Stomach smooth muscle (tissue), 2 donors: ENCODE data around the gene PDLIM4.

Experiments used
- H3K27ac ChIP-seq: one replicate; pipeline ENCODE4 v1.7.0; 2013; ENCODE audit warnings: mild to moderate bottlenecking, low read length, inconsistent platforms
- H3K27me3 ChIP-seq, 2 donors: one replicate each; pipeline ENCODE4 v1.7.0; 2013; ENCODE audit warnings: low read length in 2 of 2; ENCODE audit not compliant: insufficient read depth in 2 of 2, control insufficient read depth in 1 of 2
- H3K36me3 ChIP-seq, 2 donors: one replicate each; pipeline ENCODE4 v1.7.0; 2013; ENCODE audit warnings: low read length in 2 of 2; ENCODE audit not compliant: control insufficient read depth in 2 of 2, insufficient read depth in 2 of 2
- H3K4me1 ChIP-seq: one replicate; pipeline ENCODE4 v1.7.0; 2013; ENCODE audit warnings: low read length; ENCODE audit not compliant: control insufficient read depth, insufficient read depth
- H3K4me3 ChIP-seq, 2 donors: one replicate each; pipeline ENCODE4 v1.7.0; 2013; ENCODE audit warnings: low read length in 2 of 2
- H3K9ac ChIP-seq, 2 donors: one replicate each; pipeline ENCODE4 v1.7.0; 2013; ENCODE audit warnings: low read length in 2 of 2, mild to moderate bottlenecking in 1 of 2
- H3K9me3 ChIP-seq, 2 donors: one replicate each; pipeline ENCODE4 v1.7.0; 2013; ENCODE audit warnings: low read length in 2 of 2; ENCODE audit not compliant: control insufficient read depth in 2 of 2
- donor health status: healthy.
- donor health status: Pancreatic carcinoma.

PDLIM4 gene, protein sequence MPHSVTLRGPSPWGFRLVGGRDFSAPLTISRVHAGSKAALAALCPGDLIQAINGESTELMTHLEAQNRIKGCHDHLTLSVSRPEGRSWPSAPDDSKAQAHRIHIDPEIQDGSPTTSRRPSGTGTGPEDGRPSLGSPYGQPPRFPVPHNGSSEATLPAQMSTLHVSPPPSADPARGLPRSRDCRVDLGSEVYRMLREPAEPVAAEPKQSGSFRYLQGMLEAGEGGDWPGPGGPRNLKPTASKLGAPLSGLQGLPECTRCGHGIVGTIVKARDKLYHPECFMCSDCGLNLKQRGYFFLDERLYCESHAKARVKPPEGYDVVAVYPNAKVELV

DNA sequence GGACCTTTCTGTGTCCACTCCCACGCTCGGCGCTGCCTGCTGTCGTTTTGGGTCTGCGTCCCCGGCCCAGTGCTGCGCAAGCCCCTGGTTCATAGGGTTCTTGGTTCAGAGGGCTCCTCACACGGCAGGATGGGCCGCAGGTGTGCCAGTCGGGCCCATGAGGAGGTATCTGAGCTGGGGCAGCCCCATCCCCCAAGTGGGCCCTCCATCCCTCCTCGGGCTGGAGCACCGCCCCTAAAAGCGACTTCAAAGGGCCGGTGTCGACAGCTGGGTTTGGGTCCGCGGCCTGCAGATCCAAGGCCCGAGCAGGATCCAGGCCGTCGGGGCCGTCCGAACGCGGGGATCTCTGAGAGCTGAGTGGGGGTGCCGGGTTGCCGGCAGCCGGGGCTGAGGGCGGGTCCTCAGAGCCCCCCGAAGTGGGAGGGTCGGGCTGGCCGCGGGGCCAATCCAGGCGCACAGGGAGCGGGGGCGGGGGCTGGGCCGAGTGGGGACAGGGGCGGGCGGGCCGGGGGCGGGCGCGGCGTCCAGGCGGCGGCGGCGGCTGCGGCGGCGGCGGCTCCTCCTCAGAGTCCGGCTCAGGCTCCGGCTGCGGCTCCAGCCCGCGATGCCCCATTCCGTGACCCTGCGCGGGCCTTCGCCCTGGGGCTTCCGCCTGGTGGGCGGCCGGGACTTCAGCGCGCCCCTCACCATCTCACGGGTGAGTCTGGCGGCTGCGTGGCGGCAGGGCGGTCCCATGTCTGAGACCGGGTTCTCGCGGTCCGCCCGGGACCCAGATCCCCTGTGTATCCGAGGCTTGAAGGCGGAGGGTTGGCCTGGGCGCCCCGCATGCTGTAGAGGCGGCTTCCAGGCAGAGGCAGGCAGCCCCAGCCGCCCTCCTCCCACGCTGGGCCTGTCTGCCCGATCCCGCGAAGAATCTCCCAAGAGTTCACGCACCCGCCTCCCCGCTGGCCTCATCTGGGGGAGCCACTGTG, at the start of gene PDLIM4:
Gene PDLIM4 (plus strand): TSS at position 566 of the 971 bp plus-strand sequence. CDS start 39 bp downstream, at position 605.
- Histone ChIP-seq H3K27me3 (no peaks in the 10 kb centered on the region), H3K9ac (peak within 1 kb of the TSS; percentile 99), H3K9me3 (no peaks in the 10 kb centered on the region), H3K27ac (peak within 1 kb of the TSS; percentile 100), H3K4me1 (peaks cover 58% of the 10 kb centered on the region), H3K4me3 (peak within 1 kb of the TSS; percentile 85 to 89), H3K36me3 (peaks cover 5 to 11% of the 10 kb centered on the region in 2 donors)

DNA sequence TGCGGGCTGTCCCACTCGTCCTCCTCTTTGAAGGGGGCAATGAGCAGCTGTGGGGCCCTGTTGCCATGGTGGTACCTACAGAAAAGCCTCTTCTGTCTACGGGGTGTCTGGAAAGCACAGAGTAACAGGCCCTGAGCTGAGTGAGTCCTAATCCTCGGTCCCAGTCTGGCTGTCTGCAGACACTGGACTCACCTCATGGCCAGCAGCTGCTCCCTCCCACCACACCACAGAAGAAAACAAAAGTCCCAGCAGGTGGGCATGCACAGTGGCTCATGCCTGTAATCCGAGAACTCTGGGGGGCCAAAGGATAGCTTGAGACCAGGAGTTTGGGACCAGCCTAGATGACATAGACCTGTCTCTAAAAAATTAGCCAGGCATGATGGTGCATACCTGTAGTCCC, 49.7 kb upstream of the PDLIM4 start:
- H3K9me3 ChIP-seq: no peaks in the 10 kb centered on the region
- H3K36me3 ChIP-seq: peaks cover 54 to 74% of the 10 kb centered on the region in 2 donors
- no peaks in the 10 kb centered on the region for H3K27me3 ChIP-seq
- no peak overlapping the region for H3K4me3 ChIP-seq
- no peak overlapping the region for H3K9ac ChIP-seq
- H3K4me1 ChIP-seq: peaks cover 6% of the 10 kb centered on the region
- H3K27ac ChIP-seq: no peak overlapping the region

DNA sequence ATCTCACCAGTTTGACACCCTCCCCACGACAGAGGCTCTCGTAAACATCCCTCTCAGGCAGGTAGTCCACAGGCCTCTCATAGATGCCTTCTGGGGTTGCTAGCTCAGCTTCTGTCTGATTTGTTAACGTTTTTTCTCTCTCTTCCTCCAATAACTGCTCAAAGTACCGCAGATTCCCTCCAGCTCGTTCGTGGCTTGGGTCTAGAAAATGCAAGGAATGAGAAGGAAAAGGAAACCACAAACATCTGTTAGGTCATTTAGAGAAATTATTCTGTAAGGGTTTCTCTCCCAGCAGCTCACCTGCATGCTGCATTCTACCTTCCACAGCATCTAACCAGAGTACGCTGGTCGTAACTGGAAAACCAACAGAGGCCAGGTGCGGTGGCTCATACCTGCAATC, 48.4 kb upstream of the PDLIM4 start:
- peaks cover 56 to 71% of the 10 kb centered on the region in 2 donors for H3K36me3 ChIP-seq
- H3K4me1 ChIP-seq: peaks cover 4% of the 10 kb centered on the region
- H3K4me3 ChIP-seq: no peak overlapping the region

DNA sequence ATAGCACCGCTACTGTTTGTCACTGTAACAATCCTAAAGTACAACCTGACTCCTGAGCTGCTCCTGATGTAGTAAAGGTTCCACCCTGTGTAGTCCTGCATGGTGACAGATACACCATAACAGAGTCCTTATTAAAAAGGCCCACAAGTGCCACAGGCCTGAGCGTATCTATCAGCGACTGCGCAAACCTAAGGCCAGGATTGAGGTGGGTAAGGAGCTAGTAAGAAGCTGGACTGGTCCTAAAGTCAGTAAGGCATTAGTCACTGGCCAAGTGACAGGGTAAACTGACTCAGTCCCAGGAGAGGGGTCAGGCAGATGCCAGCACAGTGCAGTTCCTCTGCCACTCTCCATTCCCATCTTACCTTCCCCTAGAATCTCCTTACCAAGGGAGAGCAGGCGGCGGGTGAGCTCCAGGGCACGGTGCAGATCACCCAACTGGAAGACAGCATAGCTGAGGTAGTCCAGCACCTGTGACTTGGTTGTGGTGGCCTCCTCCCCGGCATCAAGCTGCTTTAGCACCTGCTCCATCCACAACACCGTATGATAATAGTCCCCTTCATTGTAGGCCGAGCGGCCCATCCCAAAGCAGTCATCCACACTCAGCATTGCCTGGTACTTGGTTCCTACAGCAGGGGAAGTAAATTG, 47.5 kb upstream of the PDLIM4 start:
- H3K4me3 ChIP-seq: no peak overlapping the region
- no peak overlapping the region for H3K9ac ChIP-seq
- peaks cover 13% of the 10 kb centered on the region for H3K4me1 ChIP-seq
- H3K27me3 ChIP-seq: no peaks in the 10 kb centered on the region
- H3K36me3 ChIP-seq: peaks cover 54 to 62% of the 10 kb centered on the region in 2 donors
- H3K9me3 ChIP-seq: no peaks in the 10 kb centered on the region
- no peak overlapping the region for H3K27ac ChIP-seq

More for the DNA sequence above, 48.4 kb upstream of the PDLIM4 start:
- Histone ChIP-seq H3K9me3 (no peaks in the 10 kb centered on the region), H3K27ac (no peak overlapping the region), H3K27me3 (no peaks in the 10 kb centered on the region), H3K9ac (no peak overlapping the region)

DNA sequence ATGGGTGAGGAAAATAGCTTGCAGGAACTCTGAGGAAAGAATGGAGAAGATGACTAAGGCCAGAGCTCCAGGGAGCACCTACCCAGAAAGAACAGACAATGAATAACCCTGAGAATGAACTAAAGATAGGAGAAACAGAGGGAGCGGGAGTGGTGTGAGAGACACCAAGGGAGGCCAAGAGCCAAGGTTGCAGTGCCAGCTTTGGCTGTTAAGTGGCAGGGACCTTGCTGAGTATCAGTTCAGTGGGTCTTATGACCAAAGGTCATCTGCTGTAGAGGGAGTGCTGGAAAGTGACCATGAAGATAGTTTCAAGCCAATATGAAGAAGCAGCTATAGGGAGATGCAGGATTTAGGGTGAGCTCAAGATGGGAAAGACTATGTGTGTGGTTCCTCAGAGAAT, 46.6 kb upstream of the PDLIM4 start:
- Histone ChIP-seq H3K4me3 (no peak overlapping the region), H3K36me3 (peaks cover 54 to 59% of the 10 kb centered on the region in 2 donors), H3K27ac (no peak overlapping the region), H3K9me3 (no peaks in the 10 kb centered on the region), H3K27me3 (no peaks in the 10 kb centered on the region), H3K9ac (no peak overlapping the region), H3K4me1 (peaks cover 17% of the 10 kb centered on the region)

DNA sequence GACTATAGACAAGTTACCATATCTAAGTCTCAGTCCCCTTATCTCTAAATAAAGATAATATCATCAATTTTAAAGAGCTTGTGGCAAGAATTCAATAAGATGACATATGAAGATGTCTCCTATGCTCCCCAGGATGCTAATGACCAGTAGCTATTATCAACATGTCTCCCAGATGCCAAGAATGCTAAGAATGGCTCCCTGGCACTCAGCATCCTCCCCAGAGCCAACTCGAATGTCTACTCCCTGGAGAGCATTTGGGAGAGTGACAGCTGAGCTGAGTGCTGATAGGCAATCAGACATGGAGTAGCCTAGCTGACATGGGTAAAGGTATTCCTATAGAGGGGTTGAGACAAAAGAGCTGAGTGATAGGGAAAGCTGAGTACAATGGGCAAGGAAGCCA, 45.7 kb upstream of the PDLIM4 start:
- Histone ChIP-seq H3K4me1 (peaks cover 17% of the 10 kb centered on the region), H3K27ac (no peak overlapping the region), H3K9ac (no peak overlapping the region), H3K36me3 (peaks cover 56 to 59% of the 10 kb centered on the region in 2 donors), H3K9me3 (no peaks in the 10 kb centered on the region), H3K27me3 (no peaks in the 10 kb centered on the region), H3K4me3 (no peak overlapping the region)

DNA sequence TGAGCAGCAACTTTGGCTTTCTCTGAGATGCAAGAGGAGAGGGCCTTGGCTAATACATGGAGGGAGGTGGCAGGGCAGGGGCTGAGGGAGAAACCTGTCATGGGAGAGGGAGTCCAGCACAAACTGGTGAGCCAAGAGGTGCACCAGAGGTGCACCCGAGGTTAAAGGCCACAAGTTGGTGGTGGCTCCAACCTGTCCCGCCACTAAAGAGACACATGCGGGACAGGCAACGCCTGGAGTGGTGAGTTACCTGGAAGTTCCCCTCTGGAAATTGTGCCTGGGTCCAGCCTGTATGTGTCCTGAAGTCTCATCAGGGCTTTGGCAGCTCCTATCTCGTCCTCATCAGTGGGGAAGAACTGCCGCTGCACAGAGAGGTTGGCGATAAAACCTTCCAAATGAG, 43.8 kb upstream of the PDLIM4 start:
- no peak overlapping the region for H3K27ac ChIP-seq
- no peak overlapping the region for H3K4me3 ChIP-seq
- peaks cover 52 to 55% of the 10 kb centered on the region in 2 donors for H3K36me3 ChIP-seq

DNA sequence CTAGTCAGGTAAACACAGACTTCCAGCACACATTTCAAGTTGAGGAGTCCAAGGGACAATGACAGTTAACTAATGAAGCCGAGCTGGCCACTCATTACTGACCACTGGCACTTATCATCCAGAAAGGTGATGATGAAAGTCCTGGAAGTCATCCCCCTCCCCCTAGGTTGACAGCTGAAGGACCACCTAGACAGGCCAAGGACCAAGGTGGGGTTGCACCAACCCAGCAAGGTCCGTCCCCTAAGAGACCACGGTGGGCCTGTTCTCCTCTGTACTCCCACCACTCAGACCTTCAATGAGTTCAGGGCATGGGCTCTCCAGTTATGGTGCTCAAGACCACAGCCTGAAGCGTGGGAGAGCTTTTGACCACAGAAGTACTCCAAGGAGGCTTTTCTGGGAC, 43.0 kb upstream of the PDLIM4 start:
- peak overlapping the region; percentile 53 to 75 for H3K9ac ChIP-seq
- H3K4me1 ChIP-seq: peaks cover 21% of the 10 kb centered on the region
- H3K9me3 ChIP-seq: no peaks in the 10 kb centered on the region
- no peaks in the 10 kb centered on the region for H3K27me3 ChIP-seq
- H3K27ac ChIP-seq: peak overlapping the region; percentile 98
- H3K36me3 ChIP-seq: peaks cover 47 to 48% of the 10 kb centered on the region in 2 donors
- H3K4me3 ChIP-seq: peak overlapping the region in 1 of 2 donors; percentile 57

More for the DNA sequence above, 43.8 kb upstream of the PDLIM4 start:
- H3K9me3 ChIP-seq: no peaks in the 10 kb centered on the region
- H3K4me1 ChIP-seq: peaks cover 17% of the 10 kb centered on the region
- H3K9ac ChIP-seq: no peak overlapping the region
- H3K27me3 ChIP-seq: no peaks in the 10 kb centered on the region

DNA sequence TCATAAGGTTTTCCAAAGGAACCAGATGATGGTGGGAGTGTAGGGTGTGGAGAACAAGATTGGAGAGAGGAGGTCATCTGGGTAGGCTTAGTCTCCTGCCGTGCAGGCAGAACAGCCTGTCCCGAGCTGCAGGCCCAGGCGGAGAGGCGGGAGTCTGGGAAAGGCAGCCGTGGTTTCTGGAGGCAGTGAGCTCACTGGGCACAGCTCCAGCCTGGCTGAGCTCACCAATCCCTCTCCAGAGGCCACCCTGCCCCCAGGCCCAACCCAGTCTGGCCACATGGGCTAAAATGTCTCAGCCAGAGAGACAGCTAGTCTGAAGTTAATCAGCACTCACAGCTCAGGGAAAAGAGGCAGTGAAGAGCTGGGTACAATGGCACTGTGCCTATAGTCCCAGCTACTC, 42.2 kb upstream of the PDLIM4 start:
- peaks cover 40 to 41% of the 10 kb centered on the region in 2 donors for H3K36me3 ChIP-seq
- no peaks in the 10 kb centered on the region for H3K27me3 ChIP-seq
- H3K27ac ChIP-seq: peak overlapping the region; percentile 98
- peak overlapping the region in 1 of 2 donors; percentile 57 for H3K4me3 ChIP-seq
- H3K4me1 ChIP-seq: peaks cover 27% of the 10 kb centered on the region
- H3K9ac ChIP-seq: peak overlapping the region; percentile 53 to 75
- no peaks in the 10 kb centered on the region for H3K9me3 ChIP-seq

DNA sequence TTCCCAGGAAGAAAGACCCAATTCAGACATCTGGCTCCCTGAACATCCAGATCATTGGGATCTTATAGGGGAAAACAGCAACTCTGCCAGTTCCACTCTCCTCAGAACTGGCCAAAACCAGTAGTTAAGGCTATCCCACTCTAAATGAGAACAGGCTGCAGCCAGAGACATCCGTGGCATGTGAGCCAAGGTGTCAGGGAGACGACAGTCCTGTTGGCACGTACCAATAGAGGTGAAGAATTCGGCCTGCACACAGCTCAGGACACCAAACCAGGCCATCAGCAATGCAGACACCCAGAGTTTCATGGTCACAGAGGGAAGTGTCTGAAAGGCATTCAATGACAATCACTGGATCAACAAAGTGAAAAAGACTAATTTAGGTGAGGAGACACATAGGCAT, 39.2 kb upstream of the PDLIM4 start:
- no peak overlapping the region for H3K9ac ChIP-seq
- H3K9me3 ChIP-seq: no peaks in the 10 kb centered on the region
- H3K27ac ChIP-seq: peak overlapping the region; percentile 24
- no peak overlapping the region for H3K4me3 ChIP-seq
- no peaks in the 10 kb centered on the region for H3K27me3 ChIP-seq
- peaks cover 52% of the 10 kb centered on the region for H3K4me1 ChIP-seq
- peaks cover 13 to 14% of the 10 kb centered on the region in 2 donors for H3K36me3 ChIP-seq
